Jurkat, Clone E6-1 (cell line): ENCODE measurements around the gene NEURL2.
A peak's percentile ranks its signal among the peaks of the same experiment; 100 is the strongest.
"Not testable (repeated sequence)": the region's sequence is repeated elsewhere in the genome, so short reads cannot be mapped to it uniquely, and the experiment has no call there.

Experiments used
- DNase-seq: peaks from one replicate; pipeline ENCODE4 v3.0.0-alpha.2; 2011; ENCODE audit warnings: low read depth, low spot score
- H3K4me3 ChIP-seq: 2 replicates; pipeline ENCODE4 v1.5.1; 2011; ENCODE audit warnings: mild to moderate bottlenecking, low read length, control low read depth, moderate library complexity

Gene NEURL2

DNA sequence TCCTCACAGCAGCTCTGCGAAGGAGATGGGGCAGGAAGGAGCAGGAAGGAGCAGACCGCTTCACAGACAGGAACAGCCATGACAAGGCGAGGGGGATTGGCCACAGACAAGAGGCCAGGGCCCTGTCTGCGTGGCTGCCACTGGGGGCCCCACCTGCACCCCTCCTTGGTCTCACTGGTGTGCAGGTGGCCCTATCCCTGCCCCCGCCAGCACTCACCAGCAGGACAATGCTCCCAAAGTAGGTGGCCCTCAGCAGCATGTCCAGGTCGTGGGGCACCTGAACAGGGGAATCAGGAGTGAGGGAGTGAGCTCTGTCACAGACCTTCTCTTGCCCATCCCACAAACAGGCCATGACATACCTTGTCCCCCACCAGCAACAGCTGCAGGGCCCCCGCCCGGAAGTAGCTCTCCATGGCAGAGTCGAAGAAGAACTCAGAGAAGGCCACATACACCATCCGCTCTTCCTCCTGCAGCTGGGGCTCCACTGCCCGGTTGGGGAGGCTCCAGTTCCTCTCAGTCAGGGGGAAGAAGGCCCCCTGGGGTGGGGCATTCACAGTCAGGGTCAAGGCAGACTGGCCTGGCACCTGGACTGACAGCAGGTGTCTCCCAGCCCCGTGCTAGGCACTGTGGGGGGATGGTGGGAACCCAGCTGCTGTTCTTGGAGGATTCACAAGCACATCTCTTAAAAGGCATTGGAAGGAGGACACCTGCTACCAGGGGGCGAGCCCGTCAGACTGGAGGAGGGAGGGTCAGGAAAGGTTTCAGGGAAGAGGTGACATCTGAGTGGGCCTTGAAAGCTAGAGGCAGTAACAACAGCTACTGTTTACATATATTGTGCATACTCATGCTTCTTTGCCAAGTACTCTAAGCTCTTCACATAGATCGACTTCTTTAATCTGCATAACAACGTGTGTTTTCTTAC lies 13.8 kb upstream of the NEURL2 start:
- DNase-seq, result no peak

GRCh38 chr20:45902199-45902701 lies 11.2 kb upstream of the NEURL2 start:
- no peak for DNase-seq
- no peak overlapping the region for H3K4me3 ChIP-seq

More for the DNA sequence above, 13.8 kb upstream of the NEURL2 start:
- no peak overlapping the region for H3K4me3 ChIP-seq

DNA sequence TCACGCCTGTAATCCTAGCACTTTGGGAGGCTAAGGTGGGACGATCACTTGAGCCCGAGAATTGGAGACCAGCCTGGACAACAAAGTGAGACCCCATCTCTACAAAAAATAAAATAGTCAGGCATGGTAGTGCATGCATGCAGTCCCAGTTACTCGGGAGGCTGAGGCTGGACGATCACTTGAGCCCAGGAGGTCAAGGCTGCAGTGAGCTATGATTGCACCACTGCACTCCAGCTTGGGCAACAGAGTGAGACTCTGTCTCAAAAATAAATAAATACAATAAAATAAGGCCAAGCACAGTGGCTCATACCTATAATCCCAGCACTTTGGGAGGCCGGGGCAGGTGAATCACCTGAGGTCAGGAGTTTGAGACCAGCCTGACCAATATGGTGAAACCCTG lies 10.3 kb upstream of the NEURL2 start:
- not testable (repeated sequence) for DNase-seq, H3K4me3 ChIP-seq

GRCh38 chr20:45899046-45899835 lies 8.2 kb upstream of the NEURL2 start:
- DNase-seq, result no peak
- H3K4me3 ChIP-seq, result no peak overlapping the region

GRCh38 chr20:45898285-45898684 lies 7.3 kb upstream of the NEURL2 start:
- DNase-seq, result no peak
- no peak overlapping the region for H3K4me3 ChIP-seq

GRCh38 chr20:45897692-45898091 lies 6.7 kb upstream of the NEURL2 start:
- no peak overlapping the region for H3K4me3 ChIP-seq
- no peak for DNase-seq

GRCh38 chr20:45897289-45897688 lies 6.3 kb upstream of the NEURL2 start:
- DNase-seq, result no peak

DNA sequence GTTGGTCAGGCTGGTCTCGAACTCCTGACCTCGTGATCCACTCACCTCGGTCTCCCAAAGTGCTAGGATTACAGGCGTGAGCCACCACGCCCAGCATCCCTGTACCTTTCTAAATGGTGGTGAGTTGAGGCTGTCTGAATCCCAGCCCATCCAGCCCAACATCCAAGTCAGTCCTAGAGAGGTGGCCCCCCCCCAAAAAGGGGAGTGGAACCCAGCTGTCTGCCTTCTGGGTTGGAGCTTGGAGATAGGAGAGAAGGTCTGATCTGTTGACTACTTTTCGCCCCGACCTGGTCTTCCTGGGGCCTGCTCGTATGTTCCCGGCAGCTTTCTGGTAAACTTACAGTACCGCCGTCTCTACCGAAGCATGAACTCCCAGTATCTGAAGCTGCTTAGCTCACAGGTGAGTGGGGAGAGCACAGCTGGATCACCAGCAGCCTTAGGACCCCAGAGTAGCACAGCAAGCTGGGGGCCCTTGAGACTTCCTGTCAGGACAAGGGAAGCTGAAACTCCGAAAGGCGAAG lies 5.7 kb upstream of the NEURL2 start:
- H3K4me3 ChIP-seq, result no peak overlapping the region
- DNase-seq, result no peak

More at GRCh38 chr20:45897289-45897688, 6.3 kb upstream of the NEURL2 start:
- no peak overlapping the region for H3K4me3 ChIP-seq

DNA sequence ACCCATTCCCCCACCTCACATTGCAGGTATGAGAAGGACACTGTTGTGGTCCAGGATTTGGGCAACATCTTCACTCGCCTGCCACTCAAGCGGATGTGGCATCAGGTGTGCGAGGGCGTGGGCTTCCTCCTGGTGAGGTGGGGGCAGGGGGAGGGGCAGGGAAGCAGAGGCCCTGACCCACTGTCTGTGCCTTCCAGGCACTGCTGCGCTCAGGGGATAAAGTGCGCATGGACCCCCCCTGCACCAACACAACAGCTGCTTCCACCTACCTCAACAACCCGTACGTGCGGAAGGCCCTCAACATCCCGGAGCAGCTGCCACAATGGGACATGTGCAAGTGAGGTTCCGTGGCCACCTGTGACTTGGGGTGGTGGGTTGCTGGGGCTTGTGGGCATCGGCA lies 3.8 kb upstream of the NEURL2 start:
- no peak overlapping the region for H3K4me3 ChIP-seq
- no peak for DNase-seq

GRCh38 chr20:45893831-45894230 lies 2.8 kb upstream of the NEURL2 start:
- no peak overlapping the region for H3K4me3 ChIP-seq
- DNase-seq, result no peak

DNA sequence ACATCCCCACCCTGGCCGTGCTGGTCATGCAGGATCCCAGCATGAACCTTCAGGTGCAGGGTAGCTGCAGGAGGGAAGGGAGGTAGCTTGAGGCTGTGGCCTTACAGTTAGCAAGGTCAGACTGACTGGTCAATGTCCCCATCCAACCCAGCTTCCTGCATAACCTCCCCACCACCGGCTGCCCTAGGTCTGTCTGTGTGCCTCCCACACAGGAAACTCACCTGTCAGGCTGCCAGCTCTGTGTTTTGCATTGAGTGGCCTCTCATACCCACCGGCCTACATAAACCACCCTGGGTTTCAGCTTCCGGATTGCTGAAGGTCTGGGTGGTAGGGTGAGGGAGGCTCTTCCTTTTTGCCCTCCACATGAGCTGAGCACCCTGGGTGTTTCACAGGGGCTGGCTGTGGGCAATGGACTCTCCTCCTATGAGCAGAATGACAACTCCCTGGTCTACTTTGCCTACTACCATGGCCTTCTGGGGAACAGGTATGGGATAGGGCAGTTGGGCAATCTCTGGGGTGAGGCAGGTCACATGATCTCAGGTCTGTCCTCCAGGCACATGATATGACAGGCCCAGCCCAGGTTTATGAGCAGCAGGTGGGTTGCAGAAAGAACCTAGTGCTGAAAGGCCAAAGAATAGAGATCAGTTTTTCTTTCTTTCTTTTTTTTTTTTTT lies 2.0 kb upstream of the NEURL2 start:
- no peak for DNase-seq
- no peak overlapping the region for H3K4me3 ChIP-seq

DNA sequence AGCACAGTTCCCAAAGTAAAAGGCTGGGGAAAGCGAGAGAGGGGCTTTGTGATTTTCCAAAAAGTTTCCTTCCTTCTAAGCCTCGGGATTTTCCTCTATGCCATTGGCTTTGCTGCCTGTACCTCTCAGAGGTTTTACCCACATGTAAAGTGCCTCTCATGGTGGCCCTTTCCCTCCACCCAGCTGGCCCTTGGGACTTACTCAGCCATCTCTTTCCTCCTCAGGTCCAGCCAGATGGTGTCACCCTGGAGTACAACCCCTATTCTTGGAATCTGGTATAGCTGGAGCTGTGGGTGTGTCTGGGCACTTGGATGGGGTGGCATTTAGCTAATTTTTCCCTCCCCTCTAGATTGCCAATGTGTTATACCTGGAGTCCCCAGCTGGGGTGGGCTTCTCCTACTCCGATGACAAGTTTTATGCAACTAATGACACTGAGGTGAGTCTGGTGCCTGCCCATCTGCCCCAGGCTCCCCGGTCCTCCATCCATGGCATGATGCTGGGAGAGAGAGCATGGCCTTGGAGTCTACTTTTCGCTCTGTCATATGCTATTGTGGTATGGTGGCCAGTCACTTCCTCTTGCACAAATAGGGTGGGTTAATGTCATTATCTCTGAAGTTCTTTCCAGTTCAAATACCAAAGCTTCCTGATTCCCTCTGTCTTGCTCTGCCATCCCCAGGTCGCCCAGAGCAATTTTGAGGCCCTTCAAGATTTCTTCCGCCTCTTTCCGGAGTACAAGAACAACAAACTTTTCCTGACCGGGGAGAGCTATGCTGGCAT lies 1.2 kb upstream of the NEURL2 start:
- peak overlapping the region; percentile 76 for H3K4me3 ChIP-seq
- no peak for DNase-seq

GRCh38 chr20:45890077-45890984 lies 677 bp downstream of the NEURL2 start:
- DNase-seq, result no peak
- H3K4me3 ChIP-seq, result peak overlapping the region; percentile 76

- no peak overlapping the region for H3K4me3 ChIP-seq
- DNase-seq, result no peak
Observed at GRCh38 chr20:45888681-45889080, 2.3 kb downstream of the NEURL2 start.

DNA sequence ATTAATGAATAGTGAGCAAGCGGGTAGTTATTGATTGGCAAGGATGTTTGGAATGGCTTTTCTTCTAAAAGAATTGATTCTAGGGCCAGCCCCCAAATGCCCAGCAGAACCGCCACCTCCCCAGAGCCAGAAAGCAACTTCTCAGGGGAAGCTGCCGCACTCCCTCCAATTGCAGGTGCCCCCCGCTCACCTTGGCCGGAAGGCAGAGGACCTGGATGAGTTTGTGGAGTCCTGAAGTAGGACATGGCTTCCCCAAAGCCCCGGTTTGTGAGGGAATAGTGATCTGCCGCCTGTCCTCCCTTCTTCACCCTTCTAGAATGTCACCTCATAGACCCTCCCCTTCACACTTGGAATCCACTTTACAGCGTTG lies 3.7 kb downstream of the NEURL2 start, which contains the start of gene SPATA25:
TSS of gene SPATA25 (minus strand) at position 277 of the 370 bp plus-strand sequence. CDS start at position 245, 32 bp downstream.
- H3K4me3 ChIP-seq, result no peak within 1 kb of the TSS
- no peak for DNase-seq

DNA sequence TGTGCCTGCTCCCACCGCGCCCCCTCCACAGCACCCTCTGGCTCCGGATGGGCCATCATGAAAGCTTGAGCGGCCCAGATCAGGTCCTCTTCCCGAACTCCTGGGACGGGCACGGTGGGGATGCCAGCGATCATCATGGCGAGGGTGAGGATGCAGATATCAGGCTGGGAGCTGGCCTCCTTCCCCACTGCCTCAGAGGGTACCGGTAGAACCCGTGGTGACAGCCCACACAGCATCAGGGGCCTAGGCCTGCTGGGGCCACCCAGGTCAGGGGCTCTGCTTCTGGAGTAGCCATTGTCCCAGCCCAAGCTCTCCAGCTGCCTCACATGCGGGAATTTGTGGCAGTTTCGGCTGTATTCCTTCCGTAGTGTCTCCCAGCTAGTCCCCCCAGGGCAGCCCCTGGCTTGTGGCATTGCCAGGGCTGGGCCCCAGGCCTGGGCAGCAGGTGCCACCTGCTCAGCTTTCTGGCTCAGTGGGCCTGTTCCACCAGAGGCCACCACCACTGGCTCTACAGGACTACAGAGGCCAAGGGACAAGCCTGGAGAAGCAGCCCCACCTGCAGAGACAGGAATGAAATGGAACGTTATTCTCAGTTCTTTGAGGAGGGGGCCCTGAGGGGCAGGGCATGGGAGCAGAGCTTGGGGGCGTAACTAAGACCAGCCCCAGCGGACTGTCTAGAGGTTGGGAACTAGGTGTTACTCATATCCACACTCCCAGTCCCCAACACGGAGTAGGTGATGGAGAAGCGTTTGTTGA lies 4.2 kb downstream of the NEURL2 start:
- DNase-seq, result no peak
- H3K4me3 ChIP-seq, result no peak overlapping the region

DNA sequence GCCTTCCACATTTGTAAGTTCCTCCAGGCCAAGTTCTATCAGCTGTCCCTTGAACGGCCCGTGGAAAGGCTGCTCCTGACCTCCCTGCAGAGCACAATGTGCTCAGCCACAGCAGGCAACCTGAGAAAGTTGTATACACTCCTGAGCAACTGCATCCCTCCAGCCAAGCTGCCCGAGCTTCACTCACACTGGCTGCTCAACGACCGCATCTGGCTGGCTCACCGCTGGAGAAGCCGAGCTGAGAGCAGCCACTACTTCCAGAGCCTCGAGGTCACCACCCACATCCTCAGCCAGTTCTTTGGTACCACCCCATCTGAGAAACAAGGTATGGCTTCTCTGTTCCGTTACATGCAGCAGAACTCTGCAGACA lies 7.9 kb downstream of the NEURL2 start:
- peak; percentile 50 for DNase-seq
- peak overlapping the region; percentile 5 for H3K4me3 ChIP-seq
